Activated T-helper 17 cell treated with anti-CD3 and anti-CD28 coated beads, Interleukin-2, amount 50 U/mL, for 72 hours (primary cell): ENCODE data around the gene KDELR1. TPM values are rescaled to one million over a fixed set of nuclear protein-coding genes. Genes with fewer than 3 reads are reported as not detected.

Source experiments
- ATAC-seq: fragments of 150-1000 bp; cut with Tn5 transposase; replicated peaks from 2 replicates; pipeline ENCODE4 v1.10.0; 2021; ENCODE audit warnings: mild to moderate bottlenecking, moderate library complexity
- H3K27ac Mint-ChIP-seq: one replicate; pipeline ENCODE4 v1.8.0; 2022; ENCODE audit warnings: mixed read lengths
- H3K27me3 Mint-ChIP-seq: one replicate; pipeline ENCODE4 v1.8.0; 2022; ENCODE audit warnings: mixed read lengths
- H3K36me3 Mint-ChIP-seq: one replicate; pipeline ENCODE4 v1.8.0; 2022; ENCODE audit warnings: low read depth, mild to moderate bottlenecking, mixed read lengths
- H3K4me1 Mint-ChIP-seq: one replicate; pipeline ENCODE4 v1.8.0; 2022; ENCODE audit warnings: mixed read lengths
- H3K4me3 Mint-ChIP-seq: one replicate; pipeline ENCODE4 v1.8.0; 2022; ENCODE audit warnings: mild to moderate bottlenecking, mixed read lengths
- H3K9me3 Mint-ChIP-seq: one replicate; pipeline ENCODE4 v1.8.0; 2022; ENCODE audit warnings: mixed read lengths
- total RNA-seq, 2 donors: library from RNA; stranded (reverse); gene quantifications; one replicate each; pipeline ENCODE4 v1.2.3, GENCODE V29; 2022

The KDELR1 gene
- total RNA-seq, 2 donors from 2014 or later, result 73.8 to 97.0 TPM

DNA sequence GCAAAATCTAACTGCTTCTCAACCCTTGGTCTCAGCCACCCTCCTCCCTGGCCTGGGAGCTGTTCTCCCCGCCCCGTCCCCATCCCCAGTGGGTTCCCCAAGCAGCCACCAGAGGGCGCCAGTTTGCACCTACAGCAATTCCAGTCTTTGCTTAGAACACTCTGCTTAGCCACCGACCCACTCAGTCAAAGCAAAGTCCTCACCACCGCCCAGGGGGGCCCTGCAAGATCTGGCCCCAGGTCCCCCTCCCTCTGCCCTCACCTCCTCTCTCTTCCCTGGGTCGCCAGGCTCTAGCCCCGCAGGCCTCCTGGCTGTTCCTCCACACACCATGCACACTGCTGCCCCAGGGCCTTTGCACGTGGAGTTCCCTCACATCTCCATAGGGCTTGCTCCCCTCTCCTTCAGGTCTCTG, 40.0 kb downstream of the KDELR1 start:
- Mint-ChIP-seq H3K27ac (no peak overlapping the region), H3K4me1 (peaks cover 14% of the 10 kb centered on the region), H3K36me3 (peaks cover 6% of the 10 kb centered on the region), H3K9me3 (no peaks in the 10 kb centered on the region), H3K4me3 (no peak overlapping the region), H3K27me3 (no peaks in the 10 kb centered on the region)
- peak; percentile 98 for ATAC-seq

- no peaks in the 10 kb centered on the region for H3K27me3 Mint-ChIP-seq
Measured at GRCh38 chr19:48350856-48351255, 40.5 kb downstream of the KDELR1 start.

GRCh38 chr19:48348737-48349136, 42.6 kb downstream of the KDELR1 start:
- H3K27me3 Mint-ChIP-seq, result no peaks in the 10 kb centered on the region
- peaks cover 14% of the 10 kb centered on the region for H3K4me1 Mint-ChIP-seq
- no peak overlapping the region for H3K4me3 Mint-ChIP-seq
- ATAC-seq, result no peak
- peaks cover 6% of the 10 kb centered on the region for H3K36me3 Mint-ChIP-seq
- peak overlapping the region; percentile 3 for H3K27ac Mint-ChIP-seq
- no peaks in the 10 kb centered on the region for H3K9me3 Mint-ChIP-seq

More at GRCh38 chr19:48350856-48351255, 40.5 kb downstream of the KDELR1 start:
- Mint-ChIP-seq H3K9me3 (no peaks in the 10 kb centered on the region), H3K27ac (no peak overlapping the region), H3K4me1 (peaks cover 14% of the 10 kb centered on the region), H3K4me3 (no peak overlapping the region), H3K36me3 (peaks cover 6% of the 10 kb centered on the region)
- no peak for ATAC-seq

GRCh38 chr19:48348045-48348444, 43.3 kb downstream of the KDELR1 start:
- H3K36me3 Mint-ChIP-seq, result peaks cover 6% of the 10 kb centered on the region
- H3K9me3 Mint-ChIP-seq, result no peaks in the 10 kb centered on the region

DNA sequence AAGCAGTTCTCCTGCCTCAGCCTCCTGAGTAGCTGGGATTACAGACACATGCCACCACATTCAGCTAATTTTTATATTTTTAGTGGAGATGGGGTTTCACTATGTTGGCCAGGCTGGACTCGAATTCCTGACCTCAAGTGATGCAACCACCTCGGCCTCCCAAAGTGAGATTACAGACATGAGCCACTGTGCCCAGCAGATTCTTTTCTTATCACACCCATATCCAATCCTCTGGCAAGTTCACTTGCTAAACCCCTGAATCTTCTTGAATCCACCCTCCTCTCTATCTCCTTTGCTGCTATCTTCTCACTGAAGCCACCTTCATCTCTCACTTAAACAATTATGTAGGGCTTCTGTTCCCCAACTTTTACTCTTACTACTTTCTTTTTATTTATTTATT, 45.2 kb downstream of the KDELR1 start:
- H3K9me3 Mint-ChIP-seq, result no peaks in the 10 kb centered on the region
- no peak overlapping the region for H3K27ac Mint-ChIP-seq
- ATAC-seq, result no peak
- peaks cover 9% of the 10 kb centered on the region for H3K4me1 Mint-ChIP-seq
- peaks cover 6% of the 10 kb centered on the region for H3K36me3 Mint-ChIP-seq
- H3K4me3 Mint-ChIP-seq, result no peak overlapping the region
- H3K27me3 Mint-ChIP-seq, result no peaks in the 10 kb centered on the region

More at GRCh38 chr19:48348045-48348444, 43.3 kb downstream of the KDELR1 start:
- ATAC-seq, result no peak
- H3K27ac Mint-ChIP-seq, result peak overlapping the region; percentile 3
- H3K4me1 Mint-ChIP-seq, result peaks cover 14% of the 10 kb centered on the region
- H3K27me3 Mint-ChIP-seq, result no peaks in the 10 kb centered on the region
- H3K4me3 Mint-ChIP-seq, result no peak overlapping the region

GRCh38 chr19:48344892-48345291, 46.5 kb downstream of the KDELR1 start:
- H3K27me3 Mint-ChIP-seq, result no peaks in the 10 kb centered on the region
- H3K9me3 Mint-ChIP-seq, result no peaks in the 10 kb centered on the region
- no peak for ATAC-seq
- no peak overlapping the region for H3K27ac Mint-ChIP-seq
- peaks cover 6% of the 10 kb centered on the region for H3K36me3 Mint-ChIP-seq
- no peak overlapping the region for H3K4me3 Mint-ChIP-seq
- peaks cover 6% of the 10 kb centered on the region for H3K4me1 Mint-ChIP-seq

DNA sequence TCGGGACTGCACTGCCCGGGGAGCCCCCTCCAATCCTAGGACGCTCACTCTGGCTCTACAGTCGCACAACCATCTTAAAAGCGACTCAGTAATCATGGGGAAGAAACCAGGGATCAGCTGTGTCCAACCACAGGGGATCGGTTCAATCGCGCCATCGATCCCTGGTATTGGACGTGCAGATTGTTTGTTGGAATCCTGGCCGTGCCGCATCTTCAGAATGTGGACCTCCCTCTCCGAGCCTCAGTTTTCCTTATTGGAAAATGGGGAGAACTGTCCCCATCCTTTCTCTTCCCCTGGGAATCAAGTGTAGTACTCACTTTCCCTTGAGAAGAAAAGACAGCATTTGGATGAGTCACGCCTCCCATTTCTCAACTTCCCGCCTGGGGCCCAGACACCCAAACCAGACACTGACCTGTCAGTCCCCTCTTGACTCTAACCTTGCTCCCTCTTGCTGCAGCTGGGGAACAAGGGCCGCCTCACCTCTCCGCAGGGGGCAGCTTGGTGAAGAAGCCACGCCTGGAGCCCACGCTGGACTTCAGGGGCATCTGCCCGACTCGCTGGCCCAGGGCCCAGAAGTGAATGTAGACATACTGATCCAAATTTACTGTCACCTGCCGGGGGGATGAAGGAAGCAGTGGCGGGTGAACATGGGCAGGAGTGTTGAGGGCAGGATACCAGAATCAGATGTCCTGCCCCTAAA, 48.4 kb downstream of the KDELR1 start:
- Mint-ChIP-seq H3K4me3 (no peak overlapping the region), H3K9me3 (no peaks in the 10 kb centered on the region), H3K27me3 (no peaks in the 10 kb centered on the region), H3K27ac (no peak overlapping the region), H3K4me1 (no peaks in the 10 kb centered on the region), H3K36me3 (no peaks in the 10 kb centered on the region)
- no peak for ATAC-seq

DNA sequence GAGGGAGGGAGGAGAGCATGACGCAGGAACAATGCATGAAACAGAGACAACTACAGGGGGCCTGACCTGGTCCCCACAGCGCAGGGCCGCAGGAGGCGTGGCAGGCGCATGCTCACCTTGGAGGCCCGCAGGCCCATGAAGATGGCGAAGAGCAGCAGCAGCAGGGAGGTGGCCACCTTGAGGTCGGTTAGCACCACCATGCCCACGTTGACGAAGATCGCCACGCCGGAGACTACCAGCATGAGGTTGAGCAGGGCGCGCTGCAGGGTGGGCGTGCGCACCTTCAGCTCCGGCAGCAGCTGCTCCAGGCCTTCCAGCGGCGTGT, 49.0 kb downstream of the KDELR1 start:
- no peaks in the 10 kb centered on the region for H3K36me3 Mint-ChIP-seq
- ATAC-seq, result no peak
- no peaks in the 10 kb centered on the region for H3K27me3 Mint-ChIP-seq
- H3K4me1 Mint-ChIP-seq, result no peaks in the 10 kb centered on the region
- H3K4me3 Mint-ChIP-seq, result no peak overlapping the region
- no peak overlapping the region for H3K27ac Mint-ChIP-seq
- no peaks in the 10 kb centered on the region for H3K9me3 Mint-ChIP-seq

DNA sequence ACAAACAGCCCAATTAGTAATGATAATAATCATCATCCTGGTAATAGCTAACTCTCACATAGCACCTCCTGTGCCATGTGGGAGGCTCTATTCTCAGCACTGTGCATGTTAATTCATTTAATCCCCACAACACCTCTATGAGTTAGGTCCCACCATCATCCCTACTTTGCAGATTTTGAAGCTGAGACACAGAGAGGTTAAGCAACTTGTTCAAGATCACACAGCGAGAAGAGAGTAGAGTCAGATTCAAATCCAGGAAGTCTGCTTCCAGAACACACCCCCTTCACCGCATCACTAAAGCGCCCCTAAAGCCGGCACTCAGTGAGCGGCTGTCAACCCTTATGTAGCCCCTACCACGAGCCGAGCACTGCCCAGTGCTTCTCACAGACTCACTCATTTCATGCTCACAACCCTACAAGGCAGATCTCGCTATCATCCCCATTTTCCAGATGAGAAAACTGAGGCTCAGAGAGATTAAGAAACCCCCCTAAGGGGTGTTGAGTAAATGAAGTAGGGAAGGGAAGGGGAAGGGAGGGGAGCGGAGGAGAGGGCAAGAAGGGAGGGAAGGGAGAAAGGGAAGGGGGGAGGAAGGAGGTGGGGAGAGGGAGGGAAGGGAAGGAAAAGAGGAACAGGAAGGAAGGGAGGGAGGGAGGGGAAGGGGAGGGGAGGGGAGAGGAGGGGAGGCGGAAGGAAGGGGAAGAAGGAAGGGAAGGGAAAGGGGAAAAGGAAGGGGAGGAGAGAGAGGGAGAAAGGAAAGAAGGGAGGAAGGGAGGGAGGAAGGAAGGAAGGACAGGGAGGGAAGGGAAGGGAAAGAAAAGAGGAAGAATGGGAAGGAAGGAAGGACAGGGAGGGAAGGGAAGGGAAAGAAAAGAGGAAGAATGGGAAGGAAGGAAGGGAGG, 49.6 kb downstream of the KDELR1 start:
- no peak for ATAC-seq
- H3K27me3 Mint-ChIP-seq, result no peaks in the 10 kb centered on the region
- H3K36me3 Mint-ChIP-seq, result no peaks in the 10 kb centered on the region
- no peaks in the 10 kb centered on the region for H3K9me3 Mint-ChIP-seq
- no peak overlapping the region for H3K4me3 Mint-ChIP-seq
- no peaks in the 10 kb centered on the region for H3K4me1 Mint-ChIP-seq
- no peak overlapping the region for H3K27ac Mint-ChIP-seq

GRCh38 chr19:48340995-48341394, 50.4 kb downstream of the KDELR1 start:
- H3K9me3 Mint-ChIP-seq, result no peaks in the 10 kb centered on the region
- no peaks in the 10 kb centered on the region for H3K27me3 Mint-ChIP-seq
- no peaks in the 10 kb centered on the region for H3K4me1 Mint-ChIP-seq
- no peak for ATAC-seq
- no peak overlapping the region for H3K4me3 Mint-ChIP-seq
- no peak overlapping the region for H3K27ac Mint-ChIP-seq
- H3K36me3 Mint-ChIP-seq, result no peaks in the 10 kb centered on the region

- Mint-ChIP-seq H3K27me3 (no peaks in the 10 kb centered on the region), H3K9me3 (no peaks in the 10 kb centered on the region), H3K4me3 (no peak overlapping the region), H3K27ac (peak overlapping the region; percentile 72), H3K4me1 (peaks cover 6% of the 10 kb centered on the region), H3K36me3 (no peaks in the 10 kb centered on the region)
- ATAC-seq, result no peak
Measured at GRCh38 chr19:48338802-48339503, 52.4 kb downstream of the KDELR1 start.

DNA sequence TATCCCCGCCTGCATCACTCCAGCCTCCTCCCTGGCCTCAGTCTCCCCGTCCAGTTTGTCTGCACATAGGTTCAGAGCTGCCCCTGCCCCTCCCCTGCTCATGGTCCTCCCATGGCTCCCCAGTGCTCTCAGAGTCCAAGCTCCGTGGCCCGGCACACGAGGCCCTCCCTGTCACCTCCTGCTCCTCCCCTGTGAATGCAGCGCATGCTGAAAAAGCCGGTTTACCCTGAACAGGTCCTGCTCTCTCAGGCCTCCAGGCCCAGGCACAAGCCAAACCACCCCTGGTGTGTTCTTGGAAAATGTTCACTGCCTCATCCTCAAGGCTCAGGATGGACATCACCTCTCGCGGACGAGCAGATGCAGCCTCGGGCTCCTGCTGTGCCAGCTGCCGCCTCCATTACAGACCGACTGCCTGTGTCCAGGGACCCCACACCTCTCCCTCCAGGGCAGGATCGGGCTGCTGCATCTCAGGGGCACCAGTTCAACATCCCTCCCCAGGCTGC, 53.0 kb downstream of the KDELR1 start:
- no peaks in the 10 kb centered on the region for H3K27me3 Mint-ChIP-seq
- no peaks in the 10 kb centered on the region for H3K9me3 Mint-ChIP-seq
- H3K27ac Mint-ChIP-seq, result no peak overlapping the region
- no peak for ATAC-seq
- peaks cover 5% of the 10 kb centered on the region for H3K36me3 Mint-ChIP-seq
- no peak overlapping the region for H3K4me3 Mint-ChIP-seq
- H3K4me1 Mint-ChIP-seq, result peaks cover 6% of the 10 kb centered on the region

- H3K4me1 Mint-ChIP-seq, result peaks cover 27% of the 10 kb centered on the region
Measured at GRCh38 chr19:48333467-48334384, 57.6 kb downstream of the KDELR1 start.

More at GRCh38 chr19:48333467-48334384, 57.6 kb downstream of the KDELR1 start:
- peaks cover 48% of the 10 kb centered on the region for H3K36me3 Mint-ChIP-seq
- H3K4me3 Mint-ChIP-seq, result peak overlapping the region; percentile 91
- peak; percentile 77 for ATAC-seq
- peak overlapping the region; percentile 94 for H3K27ac Mint-ChIP-seq
- H3K9me3 Mint-ChIP-seq, result no peaks in the 10 kb centered on the region
- H3K27me3 Mint-ChIP-seq, result no peaks in the 10 kb centered on the region
